A549 treated with CpdA at 1 μM for 4 hours (cell line): ENCODE measurements around the gene SRSF10. TPM values are rescaled to one million over a fixed set of nuclear protein-coding genes. Genes with fewer than 3 reads are reported as not detected.

Experiments
- total RNA-seq: library from RNA; stranded (reverse); fragments of 200-300 nt; extraction: Qiagen RNA extraction; gene quantifications from 5 replicates; pipeline ENCODE4 v1.2.3, GENCODE V29; 2022; ENCODE audit warnings: low read depth

Gene SRSF10
- total RNA-seq, result 79.8 to 90.0 TPM (median 81.8 TPM) in 5 replicates

DNA sequence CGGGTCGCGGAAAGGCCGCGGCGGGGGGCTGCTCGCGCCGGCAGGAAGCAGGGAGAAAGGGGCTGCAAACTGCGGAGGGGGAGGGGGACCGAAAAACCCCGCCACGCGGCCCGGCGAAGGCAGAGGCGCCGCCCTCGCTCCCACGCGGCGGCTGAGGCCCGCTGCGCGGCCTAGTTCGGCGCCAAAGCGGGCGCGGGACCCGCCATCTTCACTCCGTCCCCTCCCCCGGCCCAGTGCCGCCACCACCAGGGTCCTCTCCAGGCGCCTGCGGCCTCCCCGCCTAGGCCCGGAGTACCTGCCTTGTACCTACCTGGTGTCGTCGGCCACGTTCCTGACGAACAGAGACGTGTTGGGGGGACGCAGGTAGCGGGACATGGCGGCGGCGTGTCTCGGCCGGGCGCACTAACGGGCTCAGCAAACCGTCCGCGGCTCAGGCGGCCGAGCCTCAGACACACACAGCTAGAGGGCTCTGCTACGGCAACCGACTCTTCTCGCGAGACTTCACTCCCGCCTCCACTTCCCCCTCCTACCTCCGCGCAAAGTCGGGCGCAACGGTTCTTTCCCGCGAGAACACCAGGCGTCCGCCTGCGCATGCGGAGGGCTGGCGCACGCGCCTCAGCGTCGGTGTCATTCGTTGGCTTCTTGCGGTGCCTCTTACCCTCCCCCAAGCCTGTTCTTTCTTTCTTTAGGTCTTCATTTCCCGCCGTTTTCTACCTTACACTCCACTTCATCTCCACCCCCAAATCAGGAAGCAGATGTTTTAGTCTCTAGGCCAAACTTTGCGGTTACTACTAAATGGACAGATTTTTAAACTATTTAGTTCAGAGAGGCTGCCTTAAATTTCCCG, at the start of gene SRSF10:
SRSF10 (minus strand) TSS at position 447 of the 847 bp plus-strand sequence; CDS start at position 375, 72 bp downstream.

DNA sequence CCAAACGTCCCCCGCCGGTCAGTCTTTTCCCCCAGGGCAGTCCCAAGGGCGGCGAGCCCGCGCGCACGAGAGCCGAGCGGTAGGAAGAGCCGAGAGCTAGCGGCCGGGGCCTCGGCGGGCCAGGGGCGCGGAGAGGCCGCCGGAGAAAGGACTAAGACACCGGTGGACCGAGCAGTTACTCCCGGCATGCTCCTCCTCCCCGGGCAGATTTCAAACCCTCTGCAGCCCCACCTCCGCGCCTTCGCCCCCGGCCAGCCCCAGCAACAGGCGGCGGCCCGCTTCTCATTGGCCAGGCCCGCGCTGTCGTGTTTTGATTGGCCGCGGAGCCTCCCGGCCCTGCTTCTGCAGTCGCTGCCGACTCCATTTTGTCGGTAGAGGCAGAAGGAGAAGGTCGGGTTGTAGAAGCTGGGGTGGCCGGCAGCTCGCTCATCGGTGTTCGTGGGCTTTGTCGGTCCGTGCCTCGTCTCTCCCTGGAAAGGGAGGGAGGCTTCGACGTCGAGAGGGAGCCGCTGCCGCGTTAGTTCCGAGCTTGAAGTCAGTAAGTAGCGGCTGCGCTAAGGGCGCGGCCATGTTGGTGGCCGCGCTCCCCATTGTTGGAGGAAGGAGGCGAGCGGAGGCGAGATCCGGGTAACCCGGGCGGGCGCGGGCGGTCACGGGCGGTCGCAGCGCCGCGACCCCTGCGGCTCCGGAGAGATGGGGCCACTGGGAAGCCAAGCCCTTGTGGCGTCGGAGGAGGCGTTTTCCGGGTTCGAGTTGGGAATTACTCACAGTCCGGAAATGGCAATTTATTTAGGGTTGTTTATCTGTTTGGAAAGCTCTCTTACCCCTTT, 20.5 kb downstream of the SRSF10 start, which contains the start of gene PNRC2:
PNRC2 (plus strand) TSS at position 368 of the 830 bp plus-strand sequence. CDS start 1,630 bp downstream, outside the sequence.

Other genes with a start within 250 kb of the SRSF10 start
- gene ELOA, start 236.9 kb downstream of the SRSF10 start, total RNA-seq, result 25.9 to 33.4 TPM (median 27.1 TPM) in 5 replicates
- 29.5 to 40.2 TPM (median 36.9 TPM) in 5 replicates for gene PITHD1, start 201.9 kb downstream of the SRSF10 start, total RNA-seq
- 58.0 to 63.2 TPM (median 62.5 TPM) in 5 replicates for gene LYPLA2, start 189.2 kb downstream of the SRSF10 start, total RNA-seq
- gene GALE, start 179.6 kb downstream of the SRSF10 start, total RNA-seq, result 66.9 to 78.9 TPM (median 74.3 TPM) in 5 replicates
- 12.8 to 14.6 TPM (median 12.9 TPM) in 5 replicates for gene HMGCL, start 154.9 kb downstream of the SRSF10 start, total RNA-seq
- 8.5 to 10.5 TPM (median 9.6 TPM) in 5 replicates for gene FUCA1, start 112.0 kb downstream of the SRSF10 start, total RNA-seq
- not detected in 5 replicates for gene CNR2, start 67.0 kb downstream of the SRSF10 start, total RNA-seq
- 26.3 to 37.8 TPM (median 29.2 TPM) in 5 replicates for gene PNRC2, start 20.5 kb downstream of the SRSF10 start, total RNA-seq
- gene MYOM3, start 131.8 kb upstream of the SRSF10 start, total RNA-seq, result 5.5 to 7.5 TPM (median 6.2 TPM) in 5 replicates
- 3.5 to 4.9 TPM (median 4.1 TPM) in 5 replicates for gene IL22RA1, start 162.8 kb upstream of the SRSF10 start, total RNA-seq
- 0.73 to 1.6 TPM (median 1.1 TPM) in 5 replicates for gene IFNLR1, start 207.0 kb upstream of the SRSF10 start, total RNA-seq